Keratinocyte (primary cell): ENCODE results near the gene ZNF202.

Experiments
- CTCF ChIP-seq, 3 experiments: IDR thresholded peaks in 1 of 3; conservative IDR thresholded peaks in 1 of 3; optimal IDR thresholded peaks in 1 of 3; 2 replicates in 2 of 3; 3 replicates in 1 of 3; pipeline versions ENCODE3 to v1.5.1; 2011; ENCODE audit warnings: low read length in 3 of 3, mild to moderate bottlenecking in 3 of 3, moderate library complexity in 2 of 3, control low read depth in 1 of 3, inconsistent platforms in 1 of 3; ENCODE audit not compliant: insufficient read depth in 2 of 3; ENCODE audit errors: extremely low read depth in 1 of 3
- EZH2 ChIP-seq: IDR thresholded peaks from one replicate; pipeline ENCODE4 v1.6.1; 2012; ENCODE audit warnings: inconsistent platforms, mild to moderate bottlenecking, low read length, moderate library complexity

GRCh38 chr11:123695231-123695630, 46.2 kb downstream of the ZNF202 start:
- TF ChIP-seq EZH2 (no peak), CTCF (optimal IDR thresholded peaks at IDR 0.05 in 1 of 3, IDR thresholded peaks at IDR 0.05 in 1 of 3, conservative IDR thresholded peaks at IDR 0.05 in 1 of 3; ENCODE audit: extremely low read depth in 1 of 3, insufficient read depth in 2 of 3, low read length in 3 of 3) (no peak)
